Esophagus muscularis mucosa (tissue), 3 donors: ENCODE results near the gene CRELD1.

Experiments used
- POLR2AphosphoS5 ChIP-seq, 2 donors: sonication (generic); formaldehyde crosslinking; IDR thresholded peaks; one replicate each; pipeline ENCODE4 v1.6.1; 2017; ENCODE audit warnings: antibody characterized with exemption in 2 of 2
- TF ChIP-seq, protein P1 (sequence below), 3 experiments: fragments of 200-600 bp in 2 of 3; fragments of 450-650 bp in 1 of 3; sonication (generic) in 2 of 3; IDR thresholded peaks; one replicate each; pipeline ENCODE4 v1.5.1; 2017 to 2019; ENCODE audit warnings: antibody characterized with exemption in 3 of 3, mild to moderate bottlenecking in 2 of 3, moderate library complexity in 1 of 3

DNA sequence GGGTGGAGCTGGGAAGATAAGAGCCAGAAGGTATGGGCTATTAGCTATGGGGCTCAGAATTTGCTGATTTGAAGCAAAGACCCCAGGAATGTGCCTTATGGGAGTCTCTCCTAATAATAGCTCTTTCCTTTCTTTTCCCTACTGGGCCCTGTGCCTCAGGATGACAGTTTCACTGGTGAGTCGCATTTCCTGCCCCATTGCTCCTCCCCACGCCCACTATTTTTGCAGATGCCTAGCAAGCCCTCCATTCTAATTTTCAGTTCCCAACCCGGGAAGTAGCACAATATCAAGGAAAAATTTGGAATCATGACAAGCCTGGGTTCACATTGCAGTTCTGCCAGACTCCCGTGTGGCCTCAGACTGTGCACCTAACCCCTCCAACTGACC, 30.4 kb upstream of the CRELD1 start:
- TF ChIP-seq, protein P1, sequence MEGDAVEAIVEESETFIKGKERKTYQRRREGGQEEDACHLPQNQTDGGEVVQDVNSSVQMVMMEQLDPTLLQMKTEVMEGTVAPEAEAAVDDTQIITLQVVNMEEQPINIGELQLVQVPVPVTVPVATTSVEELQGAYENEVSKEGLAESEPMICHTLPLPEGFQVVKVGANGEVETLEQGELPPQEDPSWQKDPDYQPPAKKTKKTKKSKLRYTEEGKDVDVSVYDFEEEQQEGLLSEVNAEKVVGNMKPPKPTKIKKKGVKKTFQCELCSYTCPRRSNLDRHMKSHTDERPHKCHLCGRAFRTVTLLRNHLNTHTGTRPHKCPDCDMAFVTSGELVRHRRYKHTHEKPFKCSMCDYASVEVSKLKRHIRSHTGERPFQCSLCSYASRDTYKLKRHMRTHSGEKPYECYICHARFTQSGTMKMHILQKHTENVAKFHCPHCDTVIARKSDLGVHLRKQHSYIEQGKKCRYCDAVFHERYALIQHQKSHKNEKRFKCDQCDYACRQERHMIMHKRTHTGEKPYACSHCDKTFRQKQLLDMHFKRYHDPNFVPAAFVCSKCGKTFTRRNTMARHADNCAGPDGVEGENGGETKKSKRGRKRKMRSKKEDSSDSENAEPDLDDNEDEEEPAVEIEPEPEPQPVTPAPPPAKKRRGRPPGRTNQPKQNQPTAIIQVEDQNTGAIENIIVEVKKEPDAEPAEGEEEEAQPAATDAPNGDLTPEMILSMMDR (IDR thresholded peaks at IDR 0.05), result no peak
- no peak for TF ChIP-seq POLR2AphosphoS5 (IDR thresholded peaks at IDR 0.05)
